GM21737 (cell line): ENCODE data around the gene MMRN1.

Experiments used
- ATAC-seq: cut with Tn5 transposase; IDR thresholded peaks from one replicate; pipeline ENCODE4 v1.9.1; 2021; ENCODE audit warnings: mild to moderate bottlenecking, moderate library complexity; ENCODE audit not compliant: unreplicated experiment

The MMRN1 gene

DNA sequence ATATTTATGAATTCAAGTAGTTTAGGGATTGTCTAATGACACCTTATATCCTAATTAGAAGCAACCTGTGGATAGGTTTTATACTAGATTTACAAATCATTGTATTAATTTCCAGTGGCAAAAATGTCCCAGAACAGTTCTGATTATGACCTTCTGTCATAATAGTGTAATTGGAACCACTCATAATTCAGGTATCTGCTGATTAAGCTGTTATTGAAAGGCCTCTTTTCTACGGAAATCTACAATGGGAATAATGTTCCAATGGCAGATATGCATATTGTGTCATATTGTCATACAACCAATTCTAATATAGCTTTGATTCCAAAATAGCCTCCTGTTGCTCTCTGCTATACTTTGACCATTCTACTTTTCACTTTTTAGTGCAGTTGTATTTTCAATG lies 19.0 kb downstream of the MMRN1 start:
- ATAC-seq = no peak

DNA sequence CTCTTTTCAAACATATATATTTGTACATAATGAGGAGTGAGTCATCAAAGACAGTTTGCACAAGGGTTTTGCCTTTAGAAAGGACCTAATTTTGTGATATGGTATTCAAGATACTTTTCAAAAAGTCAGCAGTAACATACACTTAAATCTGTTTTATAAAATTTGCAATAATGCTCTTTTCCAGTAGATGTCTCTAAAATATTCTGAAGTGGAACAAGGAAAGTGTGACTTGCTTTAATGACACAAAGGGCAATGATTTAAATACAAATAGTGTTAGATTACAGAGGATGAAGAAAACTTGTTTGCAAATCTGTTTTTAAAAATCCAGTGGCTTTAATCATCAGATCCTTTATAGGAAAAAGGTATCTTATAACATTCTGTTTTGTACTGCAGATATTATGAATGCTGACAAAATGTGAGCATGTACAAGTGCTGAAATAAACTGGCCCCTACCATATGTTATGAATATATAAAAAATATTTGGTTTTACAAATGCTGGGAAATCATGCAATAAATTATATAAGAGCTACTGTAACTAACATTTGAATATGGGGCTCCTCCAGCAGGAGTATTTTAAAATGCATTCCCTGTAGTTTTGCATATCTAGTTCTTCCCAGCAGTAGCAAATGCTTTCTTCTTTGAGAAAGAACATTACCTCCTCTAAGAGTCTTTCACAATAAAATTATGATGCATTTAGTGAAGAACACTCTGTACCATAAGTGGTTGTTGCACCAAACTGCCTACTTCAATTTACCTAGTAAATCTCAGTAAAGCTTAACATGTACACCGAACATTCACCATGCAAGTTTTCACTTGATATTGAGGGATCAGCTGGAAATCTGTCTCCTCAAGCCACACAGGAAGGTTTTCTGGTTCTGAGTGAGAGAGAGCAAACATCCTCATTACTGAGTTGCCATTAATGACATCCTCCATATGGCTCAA lies 20.2 kb downstream of the MMRN1 start:
- ATAC-seq = no peak

DNA sequence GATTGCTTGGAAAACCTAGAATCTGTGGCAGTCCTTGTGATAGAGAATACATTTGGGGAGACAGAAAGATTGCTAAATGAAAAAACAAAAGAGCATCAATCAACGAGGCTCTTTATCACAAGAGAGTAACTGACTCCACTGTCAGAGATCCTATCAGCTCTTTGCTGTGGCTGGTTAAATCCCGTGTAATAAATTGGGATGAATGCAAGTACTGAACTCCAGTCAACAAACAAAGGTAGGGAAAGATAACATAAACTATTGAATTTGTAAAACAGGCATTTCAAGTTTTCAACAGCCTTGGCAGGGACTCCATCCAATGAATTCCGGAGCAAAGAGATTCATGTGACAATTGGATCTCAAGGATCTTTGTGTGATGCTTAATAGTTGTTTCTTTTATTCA lies 21.3 kb downstream of the MMRN1 start:
- no peak for ATAC-seq

DNA sequence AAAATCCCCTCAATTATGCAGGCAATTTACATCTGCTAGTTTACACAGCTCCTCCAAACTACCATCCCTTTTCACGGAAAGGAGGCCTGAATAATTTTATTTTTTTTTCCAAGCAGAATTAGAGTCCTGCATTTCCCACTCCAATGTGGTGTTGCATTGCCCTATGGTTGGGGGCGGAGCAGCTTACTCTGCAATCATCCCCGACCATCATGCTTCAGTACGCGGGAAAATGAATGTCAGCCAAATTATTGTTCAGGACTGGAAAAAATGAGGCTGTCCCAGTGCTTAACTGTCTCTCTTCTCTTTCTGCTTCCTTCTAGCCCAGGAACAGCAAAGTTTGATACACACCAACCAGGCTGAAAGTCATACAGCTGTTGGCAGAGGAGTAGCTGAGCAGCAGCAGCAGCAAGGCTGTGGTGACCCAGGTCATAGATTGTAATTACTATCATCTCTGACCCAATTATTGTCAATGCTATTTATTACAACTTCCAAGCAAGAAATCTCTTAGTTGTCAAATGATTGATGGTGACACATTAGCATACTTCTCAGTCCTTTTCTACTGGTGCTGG lies 28.3 kb downstream of the MMRN1 start:
- ATAC-seq = no peak

DNA sequence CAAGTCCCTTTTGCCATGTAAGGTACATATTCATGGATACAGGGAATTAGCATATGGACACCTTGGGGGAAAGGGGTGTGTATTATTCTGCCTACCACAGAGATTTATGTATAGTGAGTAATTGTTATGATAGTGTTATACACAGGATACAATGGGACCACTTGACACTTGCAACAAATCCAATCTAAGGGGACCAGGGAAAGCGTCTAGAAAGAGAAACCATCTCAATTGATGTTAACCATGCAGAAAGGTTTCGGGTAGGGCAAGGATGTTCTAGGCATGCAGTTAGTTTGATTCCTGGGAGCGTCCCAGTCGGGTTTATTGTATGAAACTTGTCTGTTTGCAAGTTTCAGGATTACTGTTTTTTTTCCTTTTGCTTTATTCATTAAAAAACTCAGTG lies 34.2 kb downstream of the MMRN1 start:
- ATAC-seq = no peak

DNA sequence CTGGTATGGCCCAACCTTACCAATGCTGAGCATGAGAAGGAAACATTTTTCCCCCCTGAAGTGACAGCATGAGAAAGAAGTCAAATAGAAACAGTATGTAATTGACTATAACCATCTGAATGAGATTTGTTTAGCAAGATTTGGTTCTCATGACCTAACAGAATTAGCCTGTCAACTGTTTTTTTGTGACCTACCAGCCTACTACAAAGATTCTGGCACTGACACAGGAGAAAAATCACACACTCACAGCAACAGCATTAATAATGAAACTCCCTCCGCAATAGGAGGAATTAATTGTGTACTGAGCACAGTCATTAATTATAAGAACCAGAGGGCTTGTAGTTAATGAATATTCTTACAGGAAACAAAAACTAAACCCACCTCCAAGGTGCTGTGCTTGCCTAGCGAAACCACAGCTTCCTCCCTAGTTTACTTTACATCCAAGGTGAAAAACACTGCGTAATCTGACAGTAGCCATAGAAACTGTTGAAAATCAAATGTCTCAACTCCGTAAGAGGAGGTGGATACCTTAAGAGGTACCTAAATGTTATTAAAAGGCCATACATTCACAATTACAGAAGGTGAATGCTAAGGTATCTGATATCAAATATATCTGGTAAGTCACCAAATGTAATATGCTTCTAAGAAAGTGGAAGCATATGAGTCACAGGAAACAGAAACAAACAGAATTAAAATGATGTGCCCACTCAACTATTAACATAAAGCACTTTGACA lies 34.9 kb downstream of the MMRN1 start:
- peak; percentile 94 for ATAC-seq

DNA sequence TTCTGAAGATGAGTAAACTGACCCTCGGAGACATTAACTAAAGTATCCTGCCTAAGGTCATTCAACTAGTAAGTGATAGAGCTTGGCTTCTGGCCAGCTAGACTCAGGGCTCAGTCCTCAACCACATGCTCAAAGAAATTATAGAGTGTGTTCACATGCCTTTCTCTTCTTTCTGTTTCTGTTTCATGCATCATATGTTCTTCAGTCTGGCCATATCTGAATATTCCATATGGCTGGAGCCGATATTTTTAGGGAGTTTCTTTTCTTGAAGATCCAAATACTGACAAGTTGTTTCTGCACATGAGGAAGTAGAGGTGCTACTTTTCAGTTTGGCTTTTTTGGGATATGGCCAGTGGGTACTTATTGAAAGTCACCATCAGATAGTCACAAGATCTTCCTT lies 44.9 kb downstream of the MMRN1 start:
- ATAC-seq = no peak

DNA sequence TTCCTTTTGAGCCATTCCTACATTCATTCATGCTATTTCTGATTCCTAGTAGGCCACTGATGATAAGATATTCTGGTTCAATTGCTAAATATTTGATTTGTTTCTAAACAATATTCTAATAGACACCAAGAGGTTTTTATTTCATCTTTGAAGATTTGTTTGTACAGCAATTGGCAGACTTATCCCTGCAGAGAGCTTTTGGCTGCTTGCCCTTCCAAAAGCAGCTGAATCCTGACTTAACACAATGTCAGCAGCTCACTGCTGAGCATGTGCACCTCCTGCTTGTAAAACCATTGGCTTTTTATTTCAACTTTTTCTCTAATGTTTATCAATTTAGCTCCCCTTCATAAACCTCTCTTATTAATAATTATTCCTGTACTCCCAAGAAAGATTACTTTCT lies 45.3 kb downstream of the MMRN1 start:
- ATAC-seq = no peak

DNA sequence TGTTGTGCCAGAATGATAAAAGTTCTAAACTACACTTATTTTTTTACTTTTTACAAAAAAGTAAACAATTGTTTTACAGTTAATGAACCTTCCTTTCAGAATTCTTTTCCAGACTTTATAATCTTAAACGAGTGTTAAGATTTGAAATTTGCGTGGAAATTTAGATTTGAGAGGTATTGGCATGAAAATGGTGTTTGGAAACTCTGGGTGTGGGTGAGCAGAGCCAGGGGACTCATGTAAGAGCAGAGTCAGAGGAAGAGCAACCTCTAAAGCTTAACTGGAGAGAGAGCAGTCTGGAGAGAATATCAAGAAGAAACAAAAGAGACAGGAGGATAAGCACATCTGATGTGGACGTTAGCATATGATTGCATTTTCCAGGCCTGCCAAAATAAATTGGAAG lies 48.2 kb downstream of the MMRN1 start:
- no peak for ATAC-seq

DNA sequence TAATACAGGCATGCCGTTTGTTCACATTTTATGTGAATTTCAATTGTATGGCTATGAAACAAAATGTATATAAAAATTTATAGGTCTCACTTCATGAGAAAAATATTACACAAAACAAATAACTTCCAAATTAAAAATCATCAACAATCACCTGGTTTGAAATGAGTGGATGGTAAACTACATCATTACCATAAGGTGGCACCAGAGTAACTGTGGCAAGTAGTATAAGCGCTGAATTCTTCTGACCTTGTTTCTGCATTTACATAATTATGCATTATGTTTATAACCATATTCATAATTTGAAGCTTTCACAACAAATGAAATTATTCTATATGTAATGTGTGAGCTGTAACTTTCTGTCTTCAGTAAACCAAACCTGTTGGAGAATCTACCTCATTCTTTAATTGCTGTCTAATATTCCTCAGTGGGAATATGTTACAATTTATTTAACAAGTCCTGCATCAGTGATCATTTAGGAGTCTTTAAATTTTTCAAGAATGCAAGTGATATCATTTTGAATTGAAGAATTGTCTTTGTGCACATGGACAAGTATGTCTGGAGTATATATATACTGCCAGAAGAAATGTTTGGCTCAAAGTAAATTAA lies 55.2 kb downstream of the MMRN1 start:
- no peak for ATAC-seq

DNA sequence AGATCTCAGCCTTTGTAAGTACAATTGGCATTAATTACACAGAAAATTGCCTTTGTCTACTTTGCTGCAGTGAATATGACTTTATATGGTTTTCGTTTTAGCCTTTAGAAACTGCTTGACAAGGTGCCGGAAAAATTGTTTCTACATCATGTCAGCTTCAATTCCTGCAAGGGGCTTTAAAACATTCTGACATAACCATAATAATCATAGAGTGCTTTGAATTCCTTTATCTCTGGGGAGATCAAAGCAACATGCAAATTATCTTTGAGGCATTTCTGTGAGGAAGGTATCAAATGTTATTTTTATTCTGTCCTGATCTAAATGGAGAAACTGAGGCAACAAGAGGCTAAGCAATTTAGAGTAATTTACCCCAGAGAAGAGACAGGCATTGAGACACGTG lies 57.8 kb downstream of the MMRN1 start:
- ATAC-seq = no peak

DNA sequence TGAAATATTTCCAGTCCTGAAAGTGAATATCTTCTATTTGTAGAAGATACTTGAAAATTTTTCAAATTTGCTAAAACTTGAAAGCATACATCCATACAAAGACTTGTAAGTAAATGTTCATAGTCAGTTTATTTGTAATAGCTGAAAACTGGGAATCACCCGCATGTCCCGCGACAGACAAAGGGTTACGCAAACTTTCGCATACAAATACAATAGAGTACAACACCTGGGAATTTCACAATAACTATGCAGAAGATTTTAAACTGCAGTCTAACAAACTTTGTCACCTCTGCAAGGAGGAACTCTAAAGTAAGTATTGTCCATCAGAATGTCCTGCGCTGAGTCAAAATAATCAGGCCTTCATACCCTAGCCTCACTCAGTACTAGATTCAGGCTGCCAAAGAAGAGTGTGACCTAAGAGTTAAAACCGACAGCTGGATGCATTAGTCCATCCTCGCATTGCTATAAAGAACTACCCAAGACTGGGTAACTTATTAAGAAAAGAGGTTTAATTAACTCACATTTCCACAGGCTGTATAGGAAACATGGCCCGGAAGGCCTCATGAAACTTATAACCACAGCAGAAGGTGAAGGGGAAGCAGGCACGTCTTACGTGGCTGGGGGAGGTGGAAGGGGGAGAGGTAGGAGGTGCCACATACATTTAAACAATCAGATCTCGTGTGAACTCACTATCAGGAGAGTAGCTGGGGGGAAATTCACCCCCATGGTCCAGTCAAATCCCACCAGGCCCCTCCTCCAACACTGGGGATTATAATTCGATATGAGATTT lies 60.4 kb downstream of the MMRN1 start:
- ATAC-seq = no peak

DNA sequence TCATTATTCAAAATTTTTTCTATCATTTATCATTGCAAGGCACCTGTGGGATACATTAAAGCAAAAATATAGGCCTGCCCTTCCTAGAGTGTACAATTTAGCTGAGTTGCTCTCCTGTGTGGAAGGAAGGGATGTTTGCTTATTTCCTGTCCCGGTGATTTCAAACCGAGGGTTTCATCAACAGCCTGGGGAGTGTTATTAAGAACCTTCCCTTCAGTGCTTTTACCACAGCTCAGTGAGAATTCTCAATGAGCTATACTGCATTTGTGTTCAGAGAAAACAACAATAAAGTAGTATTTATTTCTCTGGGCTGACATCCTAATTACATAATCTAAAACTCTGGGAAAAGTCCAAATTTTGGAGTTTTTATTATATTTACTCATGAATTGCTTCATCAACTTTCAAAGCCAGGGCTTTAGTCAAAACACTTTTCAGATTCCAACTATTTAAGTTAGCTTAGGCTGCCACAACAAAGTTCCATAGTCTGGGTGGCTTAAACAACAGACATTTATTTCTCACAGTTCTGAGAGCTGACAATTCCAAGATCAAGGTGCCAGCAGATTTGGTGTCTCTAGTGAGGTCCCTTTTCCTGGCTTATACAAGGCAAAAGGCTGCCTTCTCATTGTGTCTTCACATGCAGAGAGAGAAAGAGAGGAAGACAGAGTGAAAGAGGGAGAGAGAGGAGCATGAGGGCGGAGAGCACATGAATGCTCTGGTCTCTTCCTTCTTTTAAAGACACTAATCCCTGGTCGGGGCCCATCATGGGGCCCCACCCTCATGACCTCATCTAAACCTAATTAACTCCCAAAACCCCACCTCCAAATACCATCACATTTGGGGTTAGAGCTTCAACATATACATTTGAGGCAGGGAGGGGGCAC lies 62.6 kb downstream of the MMRN1 start:
- ATAC-seq = no peak

DNA sequence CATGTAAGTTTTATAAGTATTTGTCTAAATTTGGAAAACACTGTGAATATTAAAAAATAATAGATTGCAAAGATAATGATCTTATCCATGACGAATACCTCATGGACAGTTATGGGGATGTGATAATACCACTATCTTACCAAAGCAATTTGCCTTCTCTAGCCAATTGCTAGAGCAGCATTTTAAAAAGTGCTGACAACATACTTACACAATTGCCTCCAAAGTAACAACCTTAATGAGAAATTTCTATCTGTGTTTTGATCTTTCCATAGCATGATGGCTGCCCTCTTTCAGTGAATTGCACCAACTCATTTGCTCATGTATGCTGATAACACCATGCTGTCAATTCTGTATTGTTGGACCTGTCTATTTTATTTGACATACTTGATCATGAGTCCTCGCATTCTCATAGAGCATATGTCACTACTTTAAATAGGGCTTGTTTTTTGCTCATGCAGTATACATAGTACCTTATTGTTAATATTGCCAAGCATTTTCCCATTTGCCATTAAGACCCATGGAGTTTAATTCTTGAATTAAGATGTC lies 87.2 kb downstream of the MMRN1 start:
- no peak for ATAC-seq

DNA sequence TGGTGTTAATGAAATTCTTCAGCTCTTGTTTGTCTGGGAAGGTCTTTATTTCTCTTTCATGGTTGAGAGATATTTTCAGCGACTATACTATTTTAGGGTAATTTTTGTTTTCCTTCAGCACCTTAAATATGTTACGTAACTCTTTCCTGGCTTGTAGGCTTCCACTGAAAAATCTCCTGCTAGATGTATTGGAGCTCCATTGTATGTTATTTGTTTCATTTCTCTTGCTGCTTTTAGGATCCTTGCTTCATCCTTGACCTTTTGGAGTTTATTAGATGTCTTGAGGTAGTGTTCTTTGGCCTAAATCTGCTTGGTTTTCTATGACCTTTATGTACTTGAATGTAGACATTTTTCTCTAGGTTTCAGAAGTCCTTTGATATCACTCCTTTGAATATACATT lies 93.6 kb downstream of the MMRN1 start:
- no peak for ATAC-seq

DNA sequence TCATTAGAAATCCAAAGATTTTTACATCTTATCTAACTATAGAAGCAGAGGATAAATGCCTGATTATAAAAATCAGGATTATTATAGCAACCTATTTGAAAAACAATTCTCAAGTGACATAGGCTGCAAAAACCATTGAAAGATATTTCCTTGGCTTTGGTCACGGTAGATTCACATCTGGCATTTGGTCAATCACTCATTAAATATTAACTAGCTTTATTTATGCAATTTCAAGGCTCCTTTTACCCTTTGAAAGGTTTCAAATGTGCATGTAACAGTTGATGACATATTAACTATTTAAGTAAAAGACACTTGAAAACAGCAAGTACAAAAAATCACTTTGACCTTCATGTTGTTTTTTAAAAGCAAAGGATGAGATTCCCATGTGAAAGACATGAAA lies 98.1 kb downstream of the MMRN1 start:
- ATAC-seq = no peak

DNA sequence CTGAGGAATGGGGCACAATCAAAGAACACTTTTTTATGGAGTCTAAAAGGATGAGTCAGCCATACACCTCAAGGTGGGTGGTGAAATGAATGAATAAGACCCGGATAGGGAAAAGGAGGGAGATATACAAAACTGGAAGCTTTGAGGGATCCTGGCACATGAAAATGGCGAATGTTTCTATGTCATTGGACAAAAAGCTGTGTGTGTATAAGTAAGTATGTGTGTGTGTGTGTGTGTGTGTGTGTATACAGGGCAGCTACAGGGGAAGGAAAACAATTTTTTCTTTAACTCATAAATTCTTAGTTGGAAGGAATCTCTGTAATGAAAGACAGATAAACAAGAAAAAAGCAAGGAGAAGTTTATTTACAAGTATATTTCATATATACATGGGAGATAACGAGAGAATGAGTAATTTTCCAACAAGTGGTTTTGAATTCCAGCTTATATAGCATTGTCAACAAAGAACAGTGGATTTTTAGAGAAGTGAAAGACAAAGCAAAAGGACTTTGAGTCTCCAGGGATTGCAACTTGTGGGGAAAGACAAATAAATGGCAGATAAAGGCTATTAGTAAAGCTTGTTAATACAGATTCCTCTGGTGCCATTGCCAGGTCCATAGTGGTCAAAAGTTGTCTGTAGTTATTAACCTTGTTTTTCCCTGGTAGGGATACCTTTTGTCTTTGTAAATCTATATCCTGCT lies 99.7 kb downstream of the MMRN1 start:
- ATAC-seq = no peak

DNA sequence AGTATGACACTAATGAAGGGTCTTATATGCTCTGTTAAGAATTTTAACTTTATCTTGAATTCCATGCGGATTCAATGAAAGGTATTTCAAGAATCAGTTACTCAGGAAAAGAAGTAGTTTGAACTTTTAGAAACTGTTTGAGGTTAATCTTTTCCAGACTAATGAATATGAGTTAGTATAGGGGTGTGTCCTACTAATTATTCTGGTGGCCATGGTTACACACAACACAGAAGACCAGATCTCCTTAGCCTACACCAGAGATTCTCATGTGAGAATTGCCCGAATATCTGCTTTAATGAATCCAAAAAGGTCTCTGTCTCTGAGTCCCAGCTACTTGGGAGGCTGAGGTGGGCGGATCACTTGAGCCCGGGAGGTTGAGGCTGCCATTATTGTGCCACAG lies 100.4 kb downstream of the MMRN1 start:
- ATAC-seq = no peak

DNA sequence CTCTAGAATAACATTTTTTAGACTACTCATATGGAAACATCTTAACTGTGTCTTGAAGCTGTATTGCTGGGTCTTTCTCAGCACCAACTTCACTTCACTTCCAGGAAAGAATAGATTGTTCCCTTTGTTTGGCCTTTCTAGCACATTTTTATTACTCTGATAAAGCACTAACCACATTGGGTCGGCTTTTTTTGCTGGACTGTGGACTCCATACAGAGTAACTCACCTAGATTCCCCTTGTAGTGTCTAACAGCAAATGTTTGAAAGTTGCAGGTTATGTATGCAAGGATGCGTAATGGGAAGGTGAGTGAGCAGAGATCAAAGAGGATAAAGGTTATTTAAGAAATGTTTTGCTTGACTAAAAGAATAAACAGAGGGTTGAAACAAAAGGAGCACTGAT lies 101.2 kb downstream of the MMRN1 start:
- no peak for ATAC-seq
